NB4 (cell line): Measurements from ENCODE around the gene MVD.

Source experiments
- DNase-seq: peaks from one replicate; pipeline ENCODE4 v3.0.0; 2010; ENCODE audit warnings: low read depth
- H3K4me3 ChIP-seq: one replicate; pipeline ENCODE4 v1.5.1; 2011; ENCODE audit warnings: mild to moderate bottlenecking, low read depth, low read length, moderate library complexity
- CTCF ChIP-seq: IDR thresholded peaks from one replicate; pipeline ENCODE4 v1.5.1; 2012; ENCODE audit warnings: low read depth, low read length
- MAX ChIP-seq: IDR thresholded peaks from 2 replicates; pipeline ENCODE4 v1.6.1; 2011; ENCODE audit warnings: low read depth, low read length
- MYC ChIP-seq: IDR thresholded peaks from 2 replicates; pipeline ENCODE4 v1.6.1; 2011; ENCODE audit warnings: low read depth, low read length
- POLR2A ChIP-seq: IDR thresholded peaks from 2 replicates; pipeline ENCODE4 v1.6.1; 2011; ENCODE audit warnings: mild to moderate bottlenecking; ENCODE audit not compliant: insufficient read length; ENCODE audit errors: extremely low read depth

Gene MVD

GRCh38 chr16:88624481-88624880 is 38.4 kb downstream of the MVD start:
- no peak overlapping the region for H3K4me3 ChIP-seq
- no peak for TF ChIP-seq MYC
- no peak for TF ChIP-seq MAX
- TF ChIP-seq CTCF: no peak
- no peak for TF ChIP-seq POLR2A
- no peak for DNase-seq

GRCh38 chr16:88623858-88624257 is 39.0 kb downstream of the MVD start:
- no peak for TF ChIP-seq CTCF
- no peak for TF ChIP-seq POLR2A
- TF ChIP-seq MYC: no peak
- no peak for TF ChIP-seq MAX
- no peak overlapping the region for H3K4me3 ChIP-seq
- no peak for DNase-seq

- TF ChIP-seq MYC: no peak
- DNase-seq: no peak
- no peak overlapping the region for H3K4me3 ChIP-seq
Observed at GRCh38 chr16:88622866-88623265, 40.0 kb downstream of the MVD start.

- TF ChIP-seq POLR2A (no peak), MAX (no peak), MYC (no peak), CTCF (no peak)
- H3K4me3 ChIP-seq: no peak overlapping the region
- no peak for DNase-seq
Observed at GRCh38 chr16:88622125-88622524, 40.8 kb downstream of the MVD start.

GRCh38 chr16:88619859-88620815 is 42.8 kb downstream of the MVD start:
- TF ChIP-seq MYC (no peak), MAX (no peak), CTCF (no peak), POLR2A (no peak)

GRCh38 chr16:88618956-88619667 is 43.8 kb downstream of the MVD start:
- DNase-seq: no peak
- TF ChIP-seq POLR2A (no peak), MAX (no peak), CTCF (no peak), MYC (no peak)

More at GRCh38 chr16:88619859-88620815, 42.8 kb downstream of the MVD start:
- H3K4me3 ChIP-seq: no peak overlapping the region
- no peak for DNase-seq

More at GRCh38 chr16:88618956-88619667, 43.8 kb downstream of the MVD start:
- no peak overlapping the region for H3K4me3 ChIP-seq
